ENCODE results near the gene TCHP.

- no peak for TF ChIP-seq CTCF (conservative IDR thresholded peaks at IDR 0.05; ENCODE audit: low read length)
- TF ChIP-seq EZH2phosphoT487 (IDR thresholded peaks at IDR 0.05; ENCODE audit: borderline replicate concordance, low read depth, low read length): no peak
Measured at GRCh38 chr12:109930028-109930800, 30.1 kb downstream of the TCHP start.
